ENCODE measurements around the gene ASXL3. TPM values are rescaled to one million over a fixed set of nuclear protein-coding genes. Genes with fewer than 3 reads are reported as not detected.

Gene ASXL3
- total and polyA plus RNA-seq, 9 of the 15 experiments (the other 6 are each of a cell fraction or from before 2014, with no cell fraction given): not detected

DNA sequence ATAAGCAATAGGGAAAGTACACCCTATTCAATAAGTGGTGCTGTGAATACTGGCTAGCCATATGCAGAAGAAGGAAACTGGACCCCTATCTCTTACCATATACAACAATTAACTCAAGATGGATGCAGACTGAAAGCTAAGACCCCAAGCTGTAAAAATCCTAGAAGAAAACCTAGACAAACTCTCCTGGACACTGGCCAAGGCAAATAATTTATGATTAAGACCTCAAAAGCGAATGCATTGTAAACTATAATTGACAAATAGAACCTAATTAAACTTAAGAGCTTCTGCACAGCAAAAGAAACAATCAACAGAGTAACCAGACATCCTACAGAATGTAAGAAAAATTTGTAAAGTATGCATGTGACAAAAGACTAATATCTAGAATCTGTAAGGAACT lies 41.1 kb upstream of the ASXL3 start (continued):
- TF ChIP-seq NR2C1 (IDR thresholded peaks at IDR 0.05): no peak
- TF ChIP-seq NR2C1 (tag; IDR thresholded peaks at IDR 0.05): no peak
- TF ChIP-seq RB1 (IDR thresholded peaks at IDR 0.05; ENCODE audit: low read depth): no peak
- TF ChIP-seq ZNF347 (CRISPR knock-in tag; IDR thresholded peaks at IDR 0.05; ENCODE audit: low read depth): no peak
- no peak for TF ChIP-seq MCM2 (IDR thresholded peaks at IDR 0.05; ENCODE audit: low read depth)
- TF ChIP-seq SMAD2 (IDR thresholded peaks at IDR 0.05; ENCODE audit: low read depth, low read length): no peak
- TF ChIP-seq MEIS2 (IDR thresholded peaks at IDR 0.05; ENCODE audit: partially characterized antibody): no peak
- TF ChIP-seq, protein P1, sequence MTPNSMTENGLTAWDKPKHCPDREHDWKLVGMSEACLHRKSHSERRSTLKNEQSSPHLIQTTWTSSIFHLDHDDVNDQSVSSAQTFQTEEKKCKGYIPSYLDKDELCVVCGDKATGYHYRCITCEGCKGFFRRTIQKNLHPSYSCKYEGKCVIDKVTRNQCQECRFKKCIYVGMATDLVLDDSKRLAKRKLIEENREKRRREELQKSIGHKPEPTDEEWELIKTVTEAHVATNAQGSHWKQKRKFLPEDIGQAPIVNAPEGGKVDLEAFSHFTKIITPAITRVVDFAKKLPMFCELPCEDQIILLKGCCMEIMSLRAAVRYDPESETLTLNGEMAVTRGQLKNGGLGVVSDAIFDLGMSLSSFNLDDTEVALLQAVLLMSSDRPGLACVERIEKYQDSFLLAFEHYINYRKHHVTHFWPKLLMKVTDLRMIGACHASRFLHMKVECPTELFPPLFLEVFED (CRISPR knock-in tag; conservative IDR thresholded peaks at IDR 0.05): no peak
- no peak for TF ChIP-seq JUNB (CRISPR knock-in tag; conservative IDR thresholded peaks at IDR 0.05)

DNA sequence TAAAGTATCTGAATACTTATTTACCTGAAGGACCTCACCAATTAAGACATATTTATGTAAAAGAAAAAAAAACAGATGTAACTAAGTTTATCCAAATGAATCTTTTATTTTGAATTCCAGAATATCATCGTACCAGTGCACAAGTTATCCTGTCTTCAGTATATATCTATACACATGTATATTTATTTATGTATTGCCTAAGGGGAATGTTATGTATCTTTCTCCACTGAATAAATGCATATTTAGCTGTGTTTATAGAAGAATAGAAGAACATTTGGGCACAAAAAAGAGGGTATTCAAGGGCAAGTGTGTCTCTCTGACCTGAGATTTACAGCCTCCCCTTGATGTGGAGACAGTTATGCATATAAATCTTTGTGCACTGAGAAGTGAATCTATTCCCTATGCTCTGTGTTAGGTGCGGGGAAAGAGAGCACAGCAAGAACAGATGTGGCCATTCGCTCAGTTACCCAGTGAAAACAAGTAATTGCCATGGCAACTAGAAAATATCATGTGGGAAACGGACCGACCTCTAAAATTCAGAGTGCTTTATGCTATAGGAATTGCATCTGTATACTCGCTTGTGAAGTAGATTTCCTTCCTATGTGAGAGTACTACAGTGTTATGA lies 39.5 kb upstream of the ASXL3 start:
- no peak for FAIRE-seq
- Histone ChIP-seq H3K9me3 (replicated peaks; ENCODE audit: control insufficient read depth, insufficient read depth, low read depth, low read length) (no peaks in the 10 kb centered on the region), H3K4me3 (no peak overlapping the region), H3K4me2 (ENCODE audit: insufficient read depth, low read length) (no peak overlapping the region), H4K20me1 (replicated peaks; ENCODE audit: control insufficient read depth, insufficient read depth, low read length) (no peaks in the 10 kb centered on the region), H3K27ac (ENCODE audit: extremely low read depth, low read depth, low read length) (no peak overlapping the region), H3K9ac (ENCODE audit: insufficient read depth in 1 of 2, low read depth in 2 of 2, low read length in 2 of 2) (no peak overlapping the region), H3K9me1 (ENCODE audit: control insufficient read depth, insufficient read depth, low read length) (no peaks in the 10 kb centered on the region), H3K79me2 (ENCODE audit: control insufficient read depth, insufficient read depth, low read length) (no peaks in the 10 kb centered on the region), H3K27me3 (ENCODE audit: control insufficient read depth in 2 of 2, insufficient read depth in 2 of 2, low read length in 2 of 2) (no peaks in the 10 kb centered on the region), H3K4me1 (replicated peaks in 1 of 2; ENCODE audit: control insufficient read depth in 2 of 2, insufficient read depth in 2 of 2, low read length in 2 of 2) (no peaks in the 10 kb centered on the region), H3K36me3 (ENCODE audit: control insufficient read depth, insufficient read depth, low read length) (no peaks in the 10 kb centered on the region), H2AFZ (ENCODE audit: low read depth, low read length) (no peak overlapping the region)
- ChIA-PET POLR2A (no interaction called here), CTCF (ENCODE audit: low intra/inter-chr PET ratio) (no interaction called here)
- WGBS (ENCODE audit: insufficient coverage, low coverage, missing lambda C conversion rate): 1% methylated on average over 6 of the region's 6 CpGs
- DNase-seq (ENCODE audit: extremely low read depth in 1 of 4, low spot score in 3 of 4): no peak
- no TSS peak for BruUV-seq (replicated peaks)
- intact Hi-C loops (cut with micrococcal nuclease): no loop called here
- in situ Hi-C loops (cut with MboI): no loop called here
- TF ChIP-seq HNRNPLL (IDR thresholded peaks at IDR 0.05; ENCODE audit: low read depth, low read length, poor library complexity, severe bottlenecking) (no peak), ZNF707 (CRISPR knock-in tag; conservative IDR thresholded peaks at IDR 0.05) (no peak), HDAC3 (IDR thresholded peaks at IDR 0.05; ENCODE audit: borderline replicate concordance, partially characterized antibody) (no peak), NR2F6 (CRISPR knock-in tag; IDR thresholded peaks at IDR 0.05) (no peak), BRCA1 (IDR thresholded peaks at IDR 0.05) (no peak), BRCA1 (CRISPR knock-in tag; IDR thresholded peaks at IDR 0.05) (no peak), ZNF174 (CRISPR knock-in tag; IDR thresholded peaks at IDR 0.05) (no peak), FOXM1 (IDR thresholded peaks at IDR 0.05; ENCODE audit: low read depth) (no peak), FOXM1 (CRISPR knock-in tag; IDR thresholded peaks at IDR 0.05; ENCODE audit: low read depth) (no peak)
- TF ChIP-seq, protein P2, sequence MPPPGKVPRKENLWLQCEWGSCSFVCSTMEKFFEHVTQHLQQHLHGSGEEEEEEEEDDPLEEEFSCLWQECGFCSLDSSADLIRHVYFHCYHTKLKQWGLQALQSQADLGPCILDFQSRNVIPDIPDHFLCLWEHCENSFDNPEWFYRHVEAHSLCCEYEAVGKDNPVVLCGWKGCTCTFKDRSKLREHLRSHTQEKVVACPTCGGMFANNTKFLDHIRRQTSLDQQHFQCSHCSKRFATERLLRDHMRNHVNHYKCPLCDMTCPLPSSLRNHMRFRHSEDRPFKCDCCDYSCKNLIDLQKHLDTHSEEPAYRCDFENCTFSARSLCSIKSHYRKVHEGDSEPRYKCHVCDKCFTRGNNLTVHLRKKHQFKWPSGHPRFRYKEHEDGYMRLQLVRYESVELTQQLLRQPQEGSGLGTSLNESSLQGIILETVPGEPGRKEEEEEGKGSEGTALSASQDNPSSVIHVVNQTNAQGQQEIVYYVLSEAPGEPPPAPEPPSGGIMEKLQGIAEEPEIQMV (tag; conservative IDR thresholded peaks at IDR 0.05; ENCODE audit: low read depth): no peak
- ATAC-seq: no peak

All from K562 (cell line).